SKM-1 treated with dmso at 0.1 percent for 144 hours (cell line): ENCODE measurements around the gene TTLL6.

Experiments used
- DNase-seq: peaks from one replicate; lab custom pipeline; 2025; ENCODE audit not compliant: unreplicated experiment; lab: John Stamatoyannopoulos, UW

The TTLL6 gene

DNA sequence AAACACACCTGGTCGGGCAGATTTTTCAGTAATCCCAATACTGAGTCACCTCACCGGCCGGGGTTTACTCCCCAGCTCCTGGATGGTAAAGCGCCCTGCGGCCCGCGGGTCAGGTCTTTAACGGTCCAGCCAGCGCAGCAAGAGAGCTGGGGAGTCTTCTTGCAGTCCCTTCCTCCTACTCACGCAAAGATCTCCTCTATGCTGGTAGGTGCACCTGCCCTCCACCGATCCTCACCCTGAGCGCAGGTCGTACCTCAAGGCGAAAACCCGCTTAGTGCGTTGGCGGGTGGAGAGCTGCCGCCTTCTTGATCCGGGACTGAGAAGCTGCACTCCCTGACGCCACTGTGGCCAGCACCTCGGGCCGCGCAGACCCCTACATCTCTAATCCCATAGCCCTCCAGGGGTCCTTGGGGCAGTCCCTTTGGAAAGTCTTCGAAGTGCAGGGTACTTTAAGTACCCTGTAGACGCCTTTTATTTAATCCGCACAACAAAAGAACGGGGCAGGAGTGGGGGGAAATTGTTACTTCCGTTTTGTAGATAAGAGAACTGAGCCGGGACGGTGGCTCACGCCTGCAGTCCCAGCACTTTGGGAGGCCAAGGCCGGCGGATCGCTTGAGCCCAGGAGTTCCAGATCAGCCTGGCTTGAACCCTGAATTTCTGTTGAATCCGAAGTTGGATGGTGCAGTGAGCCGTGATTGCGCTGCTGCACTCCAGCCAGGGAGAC is 78.1 kb downstream of the TTLL6 start:
- DNase-seq: no peak

DNA sequence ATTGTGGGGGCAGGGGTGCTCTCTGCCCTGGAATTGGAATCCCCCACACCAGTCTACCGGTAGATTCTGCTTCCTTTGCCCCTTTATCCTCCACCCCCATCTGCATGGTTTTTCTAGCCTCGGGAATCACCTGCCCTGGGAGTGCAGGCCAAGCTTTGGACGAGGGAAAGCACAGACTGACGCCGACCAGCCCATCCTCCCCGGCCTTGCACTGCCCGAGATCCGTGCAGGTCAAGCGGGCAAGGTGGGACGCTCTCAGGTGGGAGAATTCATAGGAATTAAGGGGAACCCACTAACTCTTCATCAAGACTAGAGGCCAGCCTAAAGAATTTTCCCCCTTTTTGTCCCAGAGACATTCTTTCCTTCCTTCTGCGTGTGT is 78.6 kb downstream of the TTLL6 start:
- DNase-seq: no peak

DNA sequence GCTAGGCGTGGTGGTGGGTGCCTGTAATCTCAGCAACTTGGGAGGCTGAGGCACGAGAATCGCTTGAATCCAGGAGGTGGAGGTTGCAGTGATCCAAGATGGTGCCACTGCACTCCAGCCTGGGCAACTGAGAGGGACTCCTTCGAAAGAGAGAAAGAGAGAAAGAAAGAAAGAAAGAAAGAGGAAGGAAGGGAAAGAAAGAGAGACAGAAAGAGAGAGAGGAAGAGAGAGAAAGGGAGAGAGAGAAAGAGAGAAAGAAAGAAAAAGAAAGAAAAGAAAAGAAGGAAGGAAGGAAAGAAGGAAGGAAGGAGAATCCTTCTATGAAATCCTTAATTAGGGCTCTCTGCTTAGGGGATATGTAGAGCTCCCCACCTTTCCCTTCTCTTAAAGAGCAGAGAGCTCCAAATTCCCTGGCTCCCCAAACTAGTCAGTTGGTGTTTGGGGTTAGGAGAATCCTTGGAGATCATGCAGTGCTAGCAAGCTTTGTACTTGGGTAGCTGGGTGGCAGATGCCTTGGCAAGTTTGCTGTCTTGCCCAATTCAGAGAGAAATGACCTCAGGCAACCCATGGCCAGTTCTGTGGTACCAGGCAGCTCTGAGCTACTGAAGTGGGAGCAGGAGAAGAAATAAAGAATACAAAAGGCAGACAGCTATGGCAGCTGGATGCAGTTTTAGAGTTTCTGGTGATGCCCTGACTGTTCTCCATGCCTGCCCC is 79.5 kb downstream of the TTLL6 start:
- no peak for DNase-seq

DNA sequence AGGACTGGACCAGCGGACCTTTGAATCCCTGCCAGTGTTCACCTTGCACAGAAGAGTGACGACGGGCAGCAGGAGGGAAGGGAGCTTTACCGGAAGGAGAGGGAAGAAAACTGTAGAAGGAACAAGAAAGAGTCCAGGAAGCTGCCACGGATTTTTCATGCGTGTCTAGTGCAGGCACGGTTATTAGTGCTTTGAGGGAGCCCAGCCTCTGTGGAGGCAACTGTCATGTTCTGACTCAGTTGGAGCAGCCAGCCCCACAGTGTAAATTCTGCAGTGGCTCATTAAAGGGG is 82.0 kb downstream of the TTLL6 start:
- DNase-seq: no peak

DNA sequence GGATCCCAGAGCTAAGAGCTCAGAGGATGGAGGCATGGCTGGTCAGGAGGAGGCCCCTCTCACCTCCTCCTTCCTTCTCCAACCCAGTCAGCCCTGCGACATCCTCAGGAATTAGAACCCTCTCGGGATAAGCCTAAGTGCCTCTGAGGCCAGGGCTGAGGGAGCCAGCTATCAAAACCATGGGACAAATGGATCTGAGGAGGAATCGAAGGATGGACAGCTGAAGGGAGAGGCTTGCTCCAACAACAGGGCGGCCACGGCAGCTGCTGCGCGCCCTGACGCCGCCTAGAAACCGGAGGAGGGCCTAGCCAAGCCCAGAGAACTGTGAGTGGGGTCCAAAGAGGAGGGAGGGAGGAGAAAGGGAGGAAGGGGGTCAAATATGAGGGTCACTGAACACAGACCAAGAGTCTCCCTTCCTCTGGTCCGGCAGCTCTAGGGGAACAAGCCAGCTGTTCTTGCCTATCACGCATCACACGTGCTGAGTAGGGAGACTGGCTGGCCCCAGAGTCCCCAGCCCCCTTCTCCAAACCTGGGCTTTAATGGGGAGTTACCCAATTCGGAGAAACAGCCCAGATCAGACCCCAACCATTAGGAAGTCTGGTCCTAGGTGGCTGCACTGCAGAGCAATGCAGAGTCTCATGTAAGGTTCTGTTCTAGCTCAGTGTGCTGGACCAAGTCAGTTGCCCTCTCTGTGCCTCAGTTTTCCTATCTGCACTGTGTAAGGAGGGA is 82.5 kb downstream of the TTLL6 start:
- DNase-seq: no peak

DNA sequence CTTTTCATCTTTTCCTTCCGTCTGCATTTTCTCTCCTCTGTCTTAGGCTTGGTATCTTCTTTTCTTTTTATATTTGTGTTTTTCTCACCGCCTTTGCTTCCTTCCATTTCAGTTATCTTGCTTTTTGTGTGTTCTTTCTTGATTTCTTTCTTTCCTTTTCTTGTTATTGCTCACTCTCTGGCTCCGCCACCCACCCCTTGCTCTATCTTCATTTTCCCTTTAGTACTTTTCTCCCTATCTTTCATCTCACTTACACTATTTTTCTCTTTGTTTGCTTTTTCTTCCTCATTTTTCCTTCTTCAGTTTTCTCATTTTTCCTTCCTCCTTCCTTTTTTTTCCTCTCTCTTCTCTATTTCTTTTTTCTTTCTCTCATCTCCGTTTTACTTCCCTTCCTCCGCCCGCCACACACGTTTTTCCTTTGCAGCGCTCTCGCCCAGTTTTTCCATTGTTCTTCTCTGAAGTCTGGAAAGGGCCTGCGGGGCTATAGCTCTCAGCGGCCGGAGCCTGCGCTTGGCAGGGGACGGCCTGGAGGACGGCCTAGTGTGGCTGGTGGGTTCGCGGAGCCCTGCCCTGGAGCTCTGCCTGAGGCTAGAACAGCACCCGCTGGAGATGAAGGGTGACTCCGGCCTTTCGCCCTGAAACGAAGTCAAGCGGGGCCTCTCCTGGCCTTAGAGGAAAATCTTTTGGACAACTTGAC is 83.2 kb downstream of the TTLL6 start:
- DNase-seq: no peak

DNA sequence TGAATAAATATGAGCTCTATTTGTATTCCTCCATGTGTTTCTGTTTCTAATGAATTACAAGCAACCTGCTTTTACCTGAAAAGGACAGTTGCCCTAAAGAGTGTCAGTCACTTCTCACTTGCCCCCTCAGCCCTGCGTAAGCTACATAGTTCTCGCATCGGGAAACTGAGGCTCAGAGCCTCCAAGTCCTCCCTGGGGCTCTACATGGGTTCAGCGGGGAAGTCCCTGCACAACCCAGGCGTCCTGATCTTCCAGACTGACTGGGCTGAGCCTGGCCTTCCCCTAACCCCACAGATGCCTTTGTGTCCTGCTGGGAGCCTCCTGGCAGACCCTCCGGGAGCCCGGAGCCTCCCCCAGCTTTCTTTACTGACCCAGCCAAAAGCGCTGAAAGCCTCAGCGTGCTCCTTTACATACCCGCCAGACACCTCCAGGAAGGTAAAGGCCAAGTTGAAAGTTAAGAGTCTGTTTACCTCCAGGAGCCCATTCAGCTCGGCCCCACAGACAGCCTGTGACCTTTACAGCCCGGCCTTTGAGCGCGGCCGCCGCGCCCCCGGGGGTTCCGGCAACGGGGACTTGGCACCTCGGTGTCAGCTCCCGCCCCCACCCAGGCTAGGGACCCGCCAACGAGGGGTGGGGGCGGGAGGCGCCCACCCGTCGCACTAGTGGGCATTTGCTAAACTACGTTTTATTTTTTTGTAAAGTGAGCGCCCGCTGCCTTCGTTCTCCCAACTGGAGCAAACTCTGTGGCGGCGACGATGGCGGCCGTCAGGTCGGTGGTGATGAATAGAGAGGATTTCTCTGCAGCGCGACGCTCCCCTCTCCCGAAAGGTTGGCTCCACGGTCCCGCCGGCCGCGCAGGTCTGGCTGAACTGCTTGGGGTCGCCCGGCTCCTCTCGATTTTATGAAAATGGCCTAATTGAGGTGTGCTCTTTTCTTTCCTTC is 84.1 kb downstream of the TTLL6 start:
- DNase-seq: no peak

DNA sequence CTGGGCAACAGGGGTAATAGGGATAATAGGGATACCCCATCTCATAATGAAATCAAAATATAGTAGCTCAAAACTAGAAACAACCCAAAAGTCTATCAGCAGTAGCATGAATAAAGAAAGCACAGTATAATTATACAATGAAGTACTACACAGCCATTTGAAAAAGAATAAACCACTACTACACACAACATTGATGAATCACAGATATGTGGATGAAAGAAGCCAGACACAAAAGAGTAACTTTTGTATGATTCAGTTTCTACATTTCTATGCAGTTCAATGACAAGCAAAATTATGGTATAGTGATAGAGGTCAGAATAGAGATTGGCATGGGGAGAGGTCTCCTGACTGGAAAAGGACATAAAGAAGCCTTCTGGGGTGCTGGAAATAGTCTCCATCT is 85.7 kb downstream of the TTLL6 start:
- DNase-seq: no peak

DNA sequence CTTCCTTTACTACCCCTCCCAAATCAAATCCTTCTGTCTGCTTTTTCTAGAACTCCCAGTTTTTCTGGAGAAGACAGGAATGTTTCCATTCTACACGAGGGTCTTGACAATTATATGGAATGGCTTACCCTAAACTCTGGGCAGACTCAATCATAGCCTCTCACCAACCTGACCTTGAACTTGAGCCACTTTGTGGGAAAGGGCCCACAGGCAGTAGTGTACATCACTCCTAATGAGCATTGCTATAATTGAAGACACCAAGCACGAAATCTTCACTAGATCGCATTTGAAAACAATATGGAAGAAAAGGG is 86.8 kb downstream of the TTLL6 start:
- no peak for DNase-seq

DNA sequence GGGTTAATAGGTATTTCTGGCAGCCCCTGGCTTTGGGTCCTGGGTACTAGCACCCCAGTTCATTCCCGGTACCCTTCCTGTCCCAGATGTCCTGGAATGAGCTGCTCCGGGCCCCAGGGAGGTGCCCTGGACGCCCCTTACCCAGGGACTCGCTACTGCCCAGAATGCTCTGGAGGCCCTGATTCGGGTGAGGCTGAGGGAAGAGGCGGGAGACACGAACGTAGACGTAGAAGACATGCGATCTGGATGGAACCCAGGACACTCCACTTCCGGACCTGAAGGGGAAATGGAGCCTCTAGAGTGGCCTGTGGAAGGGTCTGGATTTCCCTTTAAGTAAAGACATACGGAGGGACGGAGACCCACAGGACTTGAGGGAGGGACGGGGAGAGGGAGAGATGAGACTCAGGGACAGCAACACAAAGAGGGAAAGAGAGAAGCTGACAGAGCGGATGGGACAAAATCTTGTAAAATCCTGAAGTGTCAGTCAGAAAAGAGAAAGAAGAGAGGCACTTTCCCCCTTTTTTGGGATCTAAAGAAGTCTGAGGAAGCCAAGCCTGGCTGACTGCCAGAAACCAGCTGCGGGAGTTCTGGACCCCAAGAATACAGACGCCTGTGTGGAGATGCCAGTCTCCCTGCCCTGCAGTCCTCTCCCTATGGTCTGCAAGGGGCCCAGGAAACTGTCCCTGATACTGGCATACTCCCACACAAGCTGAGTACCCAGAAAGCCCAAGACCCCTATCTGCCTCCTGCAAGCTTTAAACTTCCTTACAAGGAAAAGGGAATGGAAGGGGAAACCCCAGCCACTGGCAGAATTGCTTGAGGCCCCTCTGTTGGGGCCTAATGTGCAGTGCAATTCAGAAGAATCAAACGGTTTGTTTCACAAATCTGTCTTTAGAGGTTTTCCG is 87.4 kb downstream of the TTLL6 start:
- no peak for DNase-seq

DNA sequence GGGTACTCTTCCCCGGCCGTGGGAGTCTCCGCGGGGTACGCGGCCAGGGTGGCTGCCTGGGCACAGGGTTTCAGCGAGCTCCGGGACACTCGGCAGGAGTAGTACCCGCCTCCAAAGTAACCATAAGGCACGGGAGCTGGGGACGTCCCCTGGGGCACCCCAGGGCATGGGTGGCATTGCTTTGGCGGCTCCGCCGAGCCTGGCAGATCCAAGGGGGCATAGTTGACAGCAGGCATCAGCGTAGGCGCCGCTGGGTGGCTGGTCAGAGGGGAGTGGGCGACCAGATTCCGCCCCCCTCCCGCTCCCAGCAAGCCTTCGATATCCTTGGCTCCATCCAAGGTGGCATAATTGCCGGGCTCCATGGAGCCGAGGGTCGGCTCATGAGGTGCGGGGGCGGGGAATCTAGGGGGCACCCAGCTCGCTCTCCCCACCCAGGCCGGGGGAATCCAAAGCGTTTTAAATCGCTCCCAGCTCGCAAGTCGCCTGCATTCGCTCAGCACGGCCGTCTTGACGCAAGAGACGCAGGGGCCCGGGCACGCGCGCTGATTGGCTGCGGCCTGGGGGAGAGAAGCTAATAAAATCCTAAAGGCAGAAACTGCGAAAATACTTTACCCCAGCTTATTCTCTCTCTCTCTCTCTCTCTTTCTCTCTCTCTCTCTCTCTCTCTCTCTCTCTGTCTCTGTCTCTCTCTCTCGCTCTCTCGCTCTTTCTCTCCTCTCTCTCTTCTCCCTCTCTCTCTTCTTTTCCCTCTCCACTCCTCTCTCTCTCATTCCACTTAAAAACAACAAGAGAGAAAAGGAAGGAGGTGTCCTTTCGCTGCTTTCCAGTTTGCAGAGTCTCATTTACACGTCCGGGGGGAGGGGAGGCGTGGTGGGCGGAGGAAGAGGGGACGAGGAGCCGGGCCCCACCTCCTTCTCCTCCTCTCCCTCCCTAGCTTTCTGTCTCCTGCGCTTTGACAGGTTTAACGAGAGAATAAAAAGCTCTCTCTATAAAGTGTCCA is 88.5 kb downstream of the TTLL6 start, which contains the start of gene HOXB13:
Gene HOXB13, minus strand, starts transcription at position 519 of the 1,000 bp plus-strand sequence. Its CDS starts 157 bp downstream, at position 362.
- DNase-seq: no peak

DNA sequence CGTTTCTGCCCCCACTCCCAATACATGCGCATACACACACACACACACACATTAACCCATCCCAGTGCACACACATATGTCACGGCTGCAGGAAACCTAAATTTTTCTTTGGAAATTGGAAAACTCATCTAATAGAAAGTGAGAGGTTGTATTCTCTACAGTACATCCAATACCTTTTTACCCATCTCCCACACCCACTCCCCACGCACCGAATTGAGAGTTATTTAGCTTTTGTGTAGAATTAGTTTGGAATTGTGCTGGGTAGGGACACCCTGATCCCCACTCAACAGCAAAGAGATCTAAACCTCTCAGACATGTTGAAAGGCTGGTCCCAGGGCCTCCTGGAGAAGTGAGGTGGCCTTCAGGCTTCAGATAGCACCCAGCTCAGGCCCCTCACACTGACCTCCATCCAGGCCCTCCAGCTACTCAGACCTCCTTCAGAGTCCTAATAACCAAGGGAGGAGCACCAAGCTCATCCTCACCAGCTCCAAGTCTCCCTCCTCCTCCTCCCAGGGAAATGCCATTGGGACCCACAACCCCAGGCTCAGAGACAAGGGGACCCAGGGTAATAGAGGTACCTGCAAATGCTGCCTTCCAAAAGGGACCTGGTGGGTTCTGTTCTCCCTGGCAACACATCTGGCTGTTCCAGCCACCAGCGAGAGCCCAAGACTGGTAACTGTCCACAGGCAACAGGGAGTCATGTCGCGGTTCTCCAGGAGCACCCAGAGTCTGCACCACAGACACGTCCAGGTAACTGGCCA is 89.4 kb downstream of the TTLL6 start:
- DNase-seq: no peak

DNA sequence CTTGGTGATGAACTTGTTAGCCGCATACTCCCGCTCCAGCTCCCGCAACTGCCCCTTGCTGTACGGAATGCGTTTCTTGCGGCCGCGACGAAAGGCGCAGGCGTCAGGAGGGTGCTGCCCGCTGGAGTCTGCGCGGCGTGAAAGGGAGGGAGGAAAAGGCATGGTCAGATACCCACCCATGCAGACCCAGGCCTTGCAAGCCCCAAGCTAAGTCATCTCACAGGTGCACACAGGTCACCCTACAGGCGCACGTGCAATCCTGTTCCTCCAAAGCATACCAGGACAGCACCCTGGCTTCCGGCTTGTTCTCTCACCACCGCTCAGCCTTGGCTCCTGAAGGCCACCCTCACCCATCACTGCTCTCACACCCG is 90.1 kb downstream of the TTLL6 start:
- DNase-seq: no peak

DNA sequence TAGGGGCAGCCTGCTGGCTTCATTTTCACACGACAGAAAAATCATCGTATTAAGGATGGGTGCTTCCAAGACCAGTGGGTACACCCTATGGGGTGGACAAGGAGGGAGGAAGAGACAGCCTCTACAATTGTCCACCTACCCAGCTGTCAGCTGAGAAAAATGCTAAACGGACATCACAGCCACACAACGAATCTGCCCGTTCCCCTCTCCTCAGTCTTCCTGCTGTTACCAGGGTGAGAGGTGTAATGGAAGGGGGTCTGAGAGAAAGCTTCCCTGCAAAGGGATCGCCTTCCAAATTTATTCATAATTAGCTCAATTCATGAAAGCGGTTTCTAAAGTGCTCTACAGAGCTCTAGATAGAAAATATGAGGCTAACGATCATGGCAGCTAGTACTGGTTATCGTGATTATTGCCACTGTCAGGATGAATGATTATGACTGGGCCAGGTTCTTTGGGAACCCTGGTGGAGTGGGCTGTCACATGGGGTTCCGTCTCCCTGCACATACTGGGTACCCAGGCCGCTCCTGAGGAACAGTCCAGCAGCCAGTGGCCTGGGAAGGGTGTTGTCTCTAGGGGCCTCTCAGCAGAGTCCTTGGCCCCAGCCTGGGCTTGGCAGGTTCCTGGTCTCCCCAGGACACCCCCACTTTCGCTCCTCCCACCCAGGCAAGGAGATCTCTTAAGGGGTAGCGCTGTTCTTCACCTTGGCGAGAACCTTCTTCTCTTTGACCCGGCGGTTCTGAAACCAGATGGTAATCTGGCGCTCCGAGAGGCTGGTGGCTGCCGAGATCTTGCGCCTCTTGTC is 90.7 kb downstream of the TTLL6 start:
- no peak for DNase-seq

DNA sequence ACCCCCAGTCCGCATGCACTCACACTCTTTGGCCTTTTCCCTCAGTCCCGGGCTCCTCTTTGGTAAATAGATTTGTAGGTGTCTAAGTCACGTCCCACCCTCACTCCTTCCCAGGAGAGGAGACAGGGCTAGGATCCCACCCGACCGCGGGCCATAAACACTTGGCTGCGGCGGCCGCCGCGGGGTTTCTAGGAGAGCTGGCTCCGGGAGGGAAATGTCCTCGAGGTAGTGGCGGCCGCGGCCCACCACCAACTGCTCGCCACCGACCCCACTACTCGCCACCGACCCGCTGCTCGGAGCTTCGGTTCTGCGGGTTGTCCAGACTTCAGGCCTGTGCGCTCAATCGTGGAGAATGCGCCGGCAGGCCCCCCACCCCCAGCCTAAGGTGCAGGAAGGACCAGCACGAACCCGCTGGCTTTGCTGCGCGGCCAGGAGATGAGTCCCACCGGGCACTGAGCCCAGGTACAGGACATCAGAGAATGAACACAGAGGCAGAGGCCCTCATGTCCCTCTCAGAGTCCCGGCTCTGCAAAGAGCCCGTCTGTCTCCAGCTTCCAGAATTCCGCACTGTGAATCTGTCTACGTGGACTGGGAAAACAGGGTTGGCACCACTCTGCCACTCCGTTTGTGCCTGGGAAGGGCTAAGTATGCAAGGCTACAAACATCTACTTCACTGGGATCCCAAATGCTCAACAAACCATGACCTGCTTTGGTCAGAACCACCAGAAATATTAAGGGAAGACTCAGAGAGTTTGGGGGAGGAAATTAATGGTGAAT is 91.6 kb downstream of the TTLL6 start:
- DNase-seq: no peak

DNA sequence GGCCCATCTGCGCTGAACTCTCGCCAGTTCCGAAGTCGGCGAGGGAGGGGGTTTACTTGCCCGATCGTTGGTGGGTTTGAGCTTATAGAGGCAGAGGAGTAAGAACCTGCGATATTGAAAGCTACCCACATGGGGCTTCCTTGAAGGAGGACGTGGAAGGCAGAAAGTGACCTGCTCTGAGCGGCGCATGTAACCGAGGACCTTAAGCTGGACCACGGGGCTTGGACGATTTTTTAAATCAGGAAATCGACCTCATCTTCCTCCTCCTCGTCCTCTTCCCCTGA is 92.1 kb downstream of the TTLL6 start:
- no peak for DNase-seq
